H1 (cell line): ENCODE data around the gene CLEC2D. TPM values are rescaled to one million over a fixed set of nuclear protein-coding genes. Genes with fewer than 3 reads are reported as not detected.

ENCODE experiments used
- CTCF ChIA-PET: fragments of 300-600 bp; sonication (Branson Sonifier 250); formaldehyde crosslinking; loops from one replicate; lab custom pipeline; 2021; ENCODE audit not compliant: partially characterized antibody; lab: Charles Lee
- POLR2A ChIA-PET: fragments of 300-600 bp; sonication (Branson Sonifier 250); formaldehyde crosslinking; loops from one replicate; lab custom pipeline; 2021; ENCODE audit warnings: inconsistent platforms; ENCODE audit not compliant: partially characterized antibody; lab: Charles Lee
- DNase-seq, 2 experiments: peaks; one replicate each; pipeline versions ENCODE4 v3.0.0 to v3.0.0-alpha.2; 2010 to 2022; ENCODE audit warnings: low spot score in 2 of 2, low read depth in 1 of 2, mixed read lengths in 1 of 2
- FAIRE-seq: peaks from 2 replicates; lab custom pipeline; 2011; peaks lifted over from hg19 to GRCh38; lab: Jason Lieb, UNC
- H2AFZ ChIP-seq: 2 replicates; pipeline ENCODE4 v1.8.1; 2012; ENCODE audit warnings: low read length, inconsistent platforms
- H2AK5ac ChIP-seq: 2 replicates; pipeline ENCODE4 v1.6.1; 2013; ENCODE audit warnings: low read depth, low read length
- H2BK120ac ChIP-seq: replicated peaks from 2 replicates; pipeline ENCODE3; 2013; ENCODE audit warnings: low read depth, low read length, inconsistent platforms
- H2BK12ac ChIP-seq: 2 replicates; pipeline ENCODE4 v1.6.1; 2013; ENCODE audit warnings: low read depth, low read length
- H2BK15ac ChIP-seq: 2 replicates; pipeline ENCODE4 v1.6.1; 2013; ENCODE audit warnings: low read length
- H2BK20ac ChIP-seq: 2 replicates; pipeline ENCODE4 v1.6.1; 2013; ENCODE audit warnings: low read length
- H2BK5ac ChIP-seq: 2 replicates; pipeline ENCODE4 v1.6.1; 2013; ENCODE audit warnings: low read depth, low read length
- H3K14ac ChIP-seq: 2 replicates; pipeline ENCODE4 v1.6.1; 2013; ENCODE audit warnings: inconsistent platforms; ENCODE audit not compliant: insufficient read length
- H3K18ac ChIP-seq: 2 replicates; pipeline ENCODE4 v1.6.1; 2013; ENCODE audit warnings: low read length; ENCODE audit errors: extremely low read depth
- H3K23ac ChIP-seq: 2 replicates; pipeline ENCODE4 v1.6.1; 2013; ENCODE audit warnings: inconsistent platforms; ENCODE audit not compliant: insufficient read length
- H3K23me2 ChIP-seq: 2 replicates; pipeline ENCODE4 v1.6.1; 2013; ENCODE audit warnings: low read depth, low read length
- H3K27ac ChIP-seq: 2 replicates; pipeline ENCODE4 v1.6.1; 2011; ENCODE audit warnings: low read depth, low read length, inconsistent platforms
- H3K27me3 ChIP-seq, 4 experiments: replicated peaks in 1 of 4; 1 replicate in 1 of 4; 2 replicates in 3 of 4; pipeline versions ENCODE4 v1.6.1 to v1.8.1; 2011 to 2013; ENCODE audit warnings: low read length in 3 of 4, mild to moderate bottlenecking in 3 of 4, inconsistent platforms in 2 of 4, mixed read lengths in 2 of 4, moderate library complexity in 1 of 4; ENCODE audit not compliant: control insufficient read depth in 3 of 4, insufficient read depth in 3 of 4; ENCODE audit errors: extremely low read depth in 1 of 4
- H3K36me3 ChIP-seq, 4 experiments: 2 replicates each; pipeline versions ENCODE4 v1.6.1 to v1.8.1; 2011 to 2013; ENCODE audit warnings: mild to moderate bottlenecking in 4 of 4, low read length in 3 of 4, moderate library complexity in 2 of 4, control low read depth in 1 of 4, inconsistent platforms in 1 of 4; ENCODE audit not compliant: insufficient read depth in 4 of 4, control insufficient read depth in 2 of 4
- H3K4ac ChIP-seq: replicated peaks from 2 replicates; pipeline ENCODE3; 2013; ENCODE audit warnings: low read length, low read depth, mixed read lengths, inconsistent platforms; ENCODE audit not compliant: insufficient read length
- H3K4me1 ChIP-seq, 4 experiments: replicated peaks in 1 of 4; 1 replicate in 1 of 4; 2 replicates in 3 of 4; pipeline versions ENCODE4 v1.6.1 to v1.8.1; 2011 to 2013; ENCODE audit warnings: low read length in 3 of 4, inconsistent platforms in 2 of 4, mixed read lengths in 1 of 4; ENCODE audit not compliant: insufficient read depth in 4 of 4, control insufficient read depth in 3 of 4
- H3K4me2 ChIP-seq, 2 experiments: 2 replicates each; pipeline versions ENCODE4 v1.6.1 to v1.8.1; 2011 to 2013; ENCODE audit warnings: low read depth in 2 of 2, low read length in 2 of 2, control low read depth in 1 of 2, inconsistent platforms in 1 of 2, mild to moderate bottlenecking in 1 of 2; ENCODE audit not compliant: insufficient read depth in 1 of 2
- H3K4me3 ChIP-seq, 4 experiments: fragments of 200-600, 300-600 bp in 1 of 4; sonication (generic), shearing (Covaris generic), sonication (Bioruptor Twin) in 1 of 4; 2 replicates each; pipeline versions ENCODE4 v1.5.1 to v1.8.1; 2011 to 2016; ENCODE audit warnings: low read length in 4 of 4, low read depth in 3 of 4, control low read depth in 2 of 4, inconsistent platforms in 2 of 4, mild to moderate bottlenecking in 2 of 4, mixed read lengths in 1 of 4, moderate library complexity in 1 of 4; ENCODE audit not compliant: insufficient read depth in 2 of 4; ENCODE audit errors: extremely low read depth in 1 of 4
- H3K56ac ChIP-seq: replicated peaks from 2 replicates; pipeline ENCODE3; 2013; ENCODE audit warnings: low read depth, mild to moderate bottlenecking, mixed read lengths, low read length, inconsistent platforms; ENCODE audit not compliant: insufficient read length
- H3K79me1 ChIP-seq: 2 replicates; pipeline ENCODE4 v1.6.1; 2013; ENCODE audit warnings: low read depth, low read length, control low read depth
- H3K79me2 ChIP-seq, 2 experiments: 2 replicates each; pipeline versions ENCODE4 v1.6.1 to v1.8.1; 2012 to 2013; ENCODE audit warnings: low read length in 2 of 2, mild to moderate bottlenecking in 2 of 2, inconsistent platforms in 1 of 2; ENCODE audit not compliant: insufficient read depth in 2 of 2, control insufficient read depth in 1 of 2
- H3K9ac ChIP-seq, 4 experiments: replicated peaks in 1 of 4; 1 replicate in 1 of 4; 2 replicates in 3 of 4; pipeline versions ENCODE4 v1.6.1 to v1.8.1; 2011 to 2013; ENCODE audit warnings: low read depth in 3 of 4, low read length in 3 of 4, control low read depth in 2 of 4, mild to moderate bottlenecking in 2 of 4, moderate library complexity in 2 of 4, inconsistent platforms in 1 of 4; ENCODE audit errors: extremely low read depth in 1 of 4
- H3K9me3 ChIP-seq, 2 experiments: 2 replicates each; pipeline versions ENCODE4 v1.6.1 to v1.8.1; 2012 to 2013; ENCODE audit warnings: mild to moderate bottlenecking in 2 of 2, moderate library complexity in 2 of 2, control low read depth in 1 of 2, inconsistent platforms in 1 of 2, low read depth in 1 of 2, low read length in 1 of 2, mixed read lengths in 1 of 2; ENCODE audit not compliant: insufficient read depth in 2 of 2
- H4K20me1 ChIP-seq, 2 experiments: replicated peaks in 1 of 2; 2 replicates each; pipeline versions ENCODE3 to v1.8.1; 2011 to 2013; ENCODE audit warnings: inconsistent platforms in 2 of 2, low read length in 2 of 2, mild to moderate bottlenecking in 1 of 2; ENCODE audit not compliant: insufficient read depth in 2 of 2, control insufficient read depth in 1 of 2
- H4K5ac ChIP-seq: 2 replicates; pipeline ENCODE4 v1.6.1; 2013; ENCODE audit warnings: low read length, low read depth, mixed read lengths, inconsistent platforms; ENCODE audit not compliant: insufficient read length
- H4K8ac ChIP-seq: 2 replicates; pipeline ENCODE4 v1.8.0; 2013; ENCODE audit warnings: mild to moderate bottlenecking, moderate library complexity, low read length, inconsistent platforms; ENCODE audit not compliant: insufficient read depth; ENCODE audit errors: extremely low read depth
- H4K91ac ChIP-seq: replicated peaks from 2 replicates; pipeline ENCODE3; 2013; ENCODE audit warnings: low read length, mixed read lengths, inconsistent platforms; ENCODE audit not compliant: insufficient read length
- BCL11A ChIP-seq, 2 experiments: IDR thresholded peaks; one replicate each; pipeline ENCODE4 v1.6.1; 2011; ENCODE audit warnings: low read depth in 2 of 2, low read length in 2 of 2, mild to moderate bottlenecking in 2 of 2
- BRCA1 ChIP-seq: IDR thresholded peaks from 2 replicates; pipeline ENCODE4 v1.6.1; 2012; ENCODE audit warnings: low read depth, low read length, improper control_type of control experiment
- RNF2 ChIP-seq: fragments of 200-900, 300-1000 bp; sonication (generic); IDR thresholded peaks from 2 replicates; pipeline ENCODE4 v1.7.1; 2016; ENCODE audit warnings: borderline replicate concordance, low read depth, mild to moderate bottlenecking, antibody characterized with exemption, low read length; ENCODE audit not compliant: poor library complexity, severe bottlenecking; ENCODE audit errors: missing control alignments
- SIRT6 ChIP-seq: IDR thresholded peaks from one replicate; pipeline ENCODE4 v1.7.1; 2012; ENCODE audit warnings: low read length, inconsistent platforms
- WGBS, 2 experiments: shearing (Covaris generic) in 1 of 2; methylation state at CpG; one replicate each; pipeline versions ENCODE4 v1.1.6 to v1.1.7; 2013 to 2015; ENCODE audit warnings: low lambda C conversion rate in 2 of 2, mixed read lengths in 2 of 2, inconsistent platforms in 1 of 2, low coverage in 1 of 2, missing lambda C conversion rate in 1 of 2; ENCODE audit not compliant: insufficient replicate concordance in 2 of 2, insufficient coverage in 1 of 2, insufficient read length in 1 of 2; ENCODE audit errors: extremely low coverage in 1 of 2, missing lambda C conversion rate in 1 of 2; 5-methylcytosine and 5-hydroxymethylcytosine counted together
- polyA plus RNA-seq, 7 experiments: library from polyadenylated mRNA; depleted of rRNA in 3 of 7; stranded (reverse) in 5 of 7; unstranded in 2 of 7; fragments of >200 nt in 5 of 7; fragments of 200-250 nt in 2 of 7; gene quantifications; 1 replicate in 5 of 7; 2 replicates in 1 of 7; 4 replicates in 1 of 7; pipeline versions ENCODE4 v1.2.1 to v1.2.3, GENCODE V29; 2011 to 2013; ENCODE audit warnings: missing spikeins in 2 of 7, mixed read lengths in 2 of 7
- total RNA-seq: library from RNA; stranded (reverse); fragmentation: NEBNext Ultra II Directional; extraction: Animal tissue kit (Norgen Biotek cat#: 25700); gene quantifications from 2 replicates; pipeline ENCODE4 v1.2.1, GENCODE V29; 2021

CLEC2D gene
- total and polyA plus RNA-seq, 2 of the 8 experiments (the other 6 are each of a cell fraction or from before 2014, with no cell fraction given), result 4.2 to 6.2 TPM

DNA sequence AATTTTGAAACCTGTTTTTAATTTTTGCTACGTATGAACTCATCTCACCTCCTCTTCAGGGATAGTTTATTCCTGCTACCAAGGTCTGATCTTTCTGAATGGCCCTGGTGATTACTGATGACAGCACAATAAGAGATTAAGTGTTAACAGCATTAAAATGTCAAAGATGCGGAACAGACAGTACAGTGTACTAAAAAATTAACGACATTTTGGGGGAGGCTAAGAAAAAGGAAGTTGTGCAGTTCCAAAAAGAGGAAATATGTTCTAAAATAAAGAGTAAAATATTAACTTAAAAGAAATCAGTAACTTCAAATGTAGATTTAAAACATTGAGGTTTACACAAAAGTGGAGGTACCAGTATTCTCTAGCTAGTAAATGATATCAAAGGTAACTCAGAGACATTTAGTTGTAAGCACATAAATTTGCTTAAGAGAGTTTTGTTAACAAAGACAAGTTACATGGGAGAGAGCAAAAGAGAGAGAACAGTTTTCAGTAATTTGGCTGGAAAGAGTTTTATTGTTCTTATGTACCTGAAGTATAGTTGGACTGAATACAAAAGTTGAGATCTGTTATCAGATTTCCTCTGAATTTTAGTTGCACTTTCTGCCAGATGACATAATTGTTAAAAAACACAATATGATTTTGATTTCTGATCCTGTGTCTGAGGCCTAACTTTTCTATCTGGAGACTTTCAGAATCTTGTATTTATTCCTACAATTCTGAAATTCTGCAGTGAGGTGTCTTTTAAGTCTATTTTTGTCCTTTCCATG lies 67.6 kb downstream of the CLEC2D start:
- H2BK5ac ChIP-seq, result no peak overlapping the region
- no peak overlapping the region for H2BK20ac ChIP-seq
- H3K27me3 ChIP-seq, result no peaks in the 10 kb centered on the region
- no peak overlapping the region for H2AFZ ChIP-seq
- no peak overlapping the region for H3K18ac ChIP-seq
- no peak overlapping the region for H2BK15ac ChIP-seq
- no peak overlapping the region for H4K91ac ChIP-seq
- 91% methylated on average over 3 of the region's 3 CpGs; no CpG with 5 or more reads in 1 of the 2 experiments for WGBS, 2 experiments
- H3K9me3 ChIP-seq, result no peaks in the 10 kb centered on the region
- H4K8ac ChIP-seq, result no peak overlapping the region
- TF ChIP-seq RNF2 (no peak), SIRT6 (no peak), BRCA1 (no peak), BCL11A (IDR thresholded peaks at IDR 0.05; ENCODE audit: low read depth in 2 of 2, low read length in 2 of 2) (no peak)
- H3K4me1 ChIP-seq, result no peaks in the 10 kb centered on the region
- no peaks in the 10 kb centered on the region for H3K36me3 ChIP-seq
- no peak overlapping the region for H3K56ac ChIP-seq
- H2BK120ac ChIP-seq, result no peak overlapping the region
- FAIRE-seq (no peak), DNase-seq (no peak)
- no peak overlapping the region for H3K14ac ChIP-seq
- no peak overlapping the region for H4K5ac ChIP-seq
- no peak overlapping the region for H3K23ac ChIP-seq
- CTCF ChIA-PET, result interaction anchor here (0.7 to 1.4 kb wide), 2 partner anchors 14 to 61 kb away, joined by 3 to 4 read pairs; no protein-coding TSS in a partner anchor
- H3K4me2 ChIP-seq, result no peak overlapping the region
- H3K79me1 ChIP-seq, result no peaks in the 10 kb centered on the region
- H3K4ac ChIP-seq, result no peak overlapping the region
- no peaks in the 10 kb centered on the region for H4K20me1 ChIP-seq
- no peak overlapping the region for H2AK5ac ChIP-seq
- no peaks in the 10 kb centered on the region for H3K23me2 ChIP-seq
- no peak overlapping the region for H2BK12ac ChIP-seq
- POLR2A ChIA-PET, result no interaction called here
- H3K79me2 ChIP-seq, result no peaks in the 10 kb centered on the region
- H3K9ac ChIP-seq, result no peak overlapping the region
- H3K4me3 ChIP-seq, result no peak overlapping the region
- no peak overlapping the region for H3K27ac ChIP-seq
